Mononuclear cell (primary cell): Measurements from ENCODE around the gene TBX10. TPM values are rescaled to one million over a fixed set of nuclear protein-coding genes. Genes with fewer than 3 reads are reported as not detected.
"Not testable (repeated sequence)": the region's sequence is repeated elsewhere in the genome, so short reads cannot be mapped to it uniquely, and the experiment has no call there.

Experiments used
- H3K27me3 ChIP-seq: 2 replicates; pipeline ENCODE4 v1.6.0; 2011; ENCODE audit warnings: low read length, control low read depth; ENCODE audit not compliant: insufficient read depth
- H3K4me1 ChIP-seq: 2 replicates; pipeline ENCODE4 v1.5.1; 2011; ENCODE audit warnings: mild to moderate bottlenecking, low read length, control low read depth; ENCODE audit not compliant: insufficient read depth
- H3K4me3 ChIP-seq: 2 replicates; pipeline ENCODE4 v1.5.1; 2011; ENCODE audit warnings: mild to moderate bottlenecking, low read length, moderate library complexity
- H3K9me3 ChIP-seq: 2 replicates; pipeline ENCODE4 v1.5.1; 2011; ENCODE audit warnings: low read depth, mild to moderate bottlenecking, control low read depth, low read length
- total RNA-seq: library from RNA; depleted of rRNA; stranded (reverse); fragments of >200 nt; gene quantifications from one replicate; pipeline ENCODE4 v1.2.3, GENCODE V29; 2012

The TBX10 gene
- total RNA-seq, 1 donor, result not detected

DNA sequence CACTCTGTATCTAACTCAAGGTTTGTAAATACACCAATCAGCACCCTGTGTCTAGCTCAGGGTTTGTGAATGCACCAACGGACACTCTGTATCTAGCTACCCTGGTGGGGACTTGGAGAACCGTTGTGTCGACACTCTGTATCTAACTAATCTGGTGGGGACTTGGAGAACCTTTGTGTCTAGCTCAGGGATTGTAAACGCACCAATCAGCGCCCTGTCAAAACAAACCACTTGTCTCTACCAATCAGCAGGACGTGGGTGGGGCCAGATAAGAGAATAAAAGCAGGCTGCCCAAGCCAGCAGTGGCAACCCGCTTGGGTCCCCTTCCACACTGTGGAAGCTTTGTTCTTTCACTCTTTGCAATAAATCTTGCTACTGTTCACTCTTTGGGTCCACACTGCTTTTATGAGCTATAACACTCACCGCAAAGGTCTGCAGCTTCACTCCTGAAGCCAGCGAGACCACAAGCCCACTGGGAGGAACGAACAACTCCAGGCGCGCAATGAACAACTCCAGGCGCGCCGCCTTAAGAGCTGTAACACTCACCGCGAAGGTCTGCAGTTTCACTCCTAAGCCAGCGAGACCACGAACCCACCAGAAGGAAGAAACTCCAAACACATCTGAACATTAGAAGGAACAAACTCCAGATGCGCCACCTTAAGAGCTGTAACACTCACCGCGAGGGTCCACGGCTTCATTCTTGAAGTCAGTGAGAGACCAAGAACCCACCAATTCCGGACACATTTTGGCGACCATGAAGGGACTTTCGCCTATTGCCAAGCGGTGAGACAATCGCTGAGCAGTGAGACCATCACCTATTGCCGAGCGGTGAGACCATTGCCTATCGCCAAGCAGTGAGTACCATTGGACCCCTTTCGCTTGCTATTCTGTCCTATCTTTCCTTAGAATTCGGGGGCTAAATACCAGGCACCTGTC lies 19.6 kb downstream of the TBX10 start:
- H3K9me3 ChIP-seq, H3K27me3 ChIP-seq, H3K4me3 ChIP-seq: not testable (repeated sequence)
- peaks cover 15% of the 10 kb centered on the region for H3K4me1 ChIP-seq

GRCh38 chr11:67618901-67619659 lies 20.5 kb downstream of the TBX10 start:
- not testable (repeated sequence) for H3K27me3 ChIP-seq, H3K4me3 ChIP-seq, H3K9me3 ChIP-seq
- H3K4me1 ChIP-seq, result peaks cover 24% of the 10 kb centered on the region

- H3K27me3 ChIP-seq, result no peaks in the 10 kb centered on the region
- no peak overlapping the region for H3K4me3 ChIP-seq
- H3K4me1 ChIP-seq, result peaks cover 39% of the 10 kb centered on the region
- H3K9me3 ChIP-seq, result no peaks in the 10 kb centered on the region
Measured at GRCh38 chr11:67617243-67617953, 22.2 kb downstream of the TBX10 start.

DNA sequence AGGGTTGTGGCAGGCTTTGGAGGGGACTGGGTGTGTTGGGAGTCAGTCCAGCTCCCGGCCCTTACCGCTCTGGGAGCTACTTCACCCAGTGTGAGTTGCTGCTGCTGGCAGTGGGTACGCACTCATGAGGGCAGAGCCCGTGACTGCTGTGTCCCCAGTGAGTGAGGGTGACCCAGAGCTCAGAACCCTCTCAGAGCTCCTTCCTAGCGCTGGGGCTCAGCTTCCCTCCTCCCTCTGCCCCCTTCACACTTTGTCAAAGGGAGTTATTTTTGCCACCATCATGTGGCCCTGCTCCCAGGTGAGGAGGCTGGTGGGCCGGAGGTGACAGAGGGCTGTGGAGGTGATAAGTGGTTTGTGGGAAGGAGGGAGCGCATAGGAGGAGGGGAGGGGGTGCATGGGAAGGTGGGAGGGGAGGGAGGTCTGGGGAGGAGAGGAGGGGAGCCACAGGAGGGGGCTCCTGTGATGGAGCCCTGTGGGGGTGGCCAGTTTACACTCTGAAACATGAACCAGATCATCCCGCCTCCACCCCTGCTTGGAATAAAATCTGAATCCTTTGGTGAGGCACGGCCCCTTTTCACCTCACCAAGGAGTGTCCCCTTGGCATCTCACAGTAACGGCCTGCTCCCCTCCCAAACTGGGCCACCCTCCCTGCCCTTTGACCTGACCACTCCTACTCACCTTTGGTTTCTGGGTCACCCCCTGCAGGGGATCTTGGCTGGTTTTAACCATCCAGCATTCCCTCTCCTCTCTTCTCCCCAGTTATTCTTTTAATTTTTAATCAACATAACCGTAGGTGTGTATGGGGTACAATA lies 22.9 kb downstream of the TBX10 start:
- Histone ChIP-seq H3K27me3 (no peaks in the 10 kb centered on the region), H3K9me3 (no peaks in the 10 kb centered on the region), H3K4me1 (peaks cover 39% of the 10 kb centered on the region), H3K4me3 (no peak overlapping the region)

DNA sequence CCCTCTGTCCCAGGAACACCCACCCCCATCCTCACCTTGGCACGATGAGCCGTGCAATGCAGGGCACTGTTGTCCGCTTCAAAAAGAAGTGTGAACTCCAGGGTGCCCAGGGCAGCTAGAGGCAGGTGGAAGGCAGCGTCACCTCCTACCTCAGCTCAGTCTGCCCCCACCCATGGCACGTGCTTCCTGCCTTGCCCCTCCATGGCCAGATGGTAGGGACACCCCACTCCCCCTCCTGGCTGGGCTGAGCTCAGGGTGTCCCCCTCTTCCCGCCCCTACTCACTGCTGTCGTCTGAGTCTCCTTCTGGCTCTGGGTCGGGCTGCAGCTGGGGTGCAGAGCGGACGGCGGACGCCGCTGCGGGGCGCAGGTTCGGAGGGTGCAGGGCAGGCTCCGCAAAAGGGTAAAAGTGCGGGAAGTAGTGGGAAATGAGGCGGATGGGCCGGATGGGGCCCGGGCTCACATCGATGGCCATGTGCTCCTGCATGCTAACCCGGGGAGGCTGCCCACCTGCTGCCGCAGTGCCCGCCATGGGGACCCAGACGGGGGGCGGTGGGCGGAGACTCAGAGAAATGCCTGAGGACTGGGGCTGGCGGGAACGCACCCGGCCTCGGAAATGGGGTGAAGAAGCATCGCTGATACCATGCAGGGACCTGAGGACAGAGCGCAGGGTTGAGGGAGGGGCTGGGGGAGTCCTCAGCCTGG lies 23.7 kb downstream of the TBX10 start:
- H3K4me1 ChIP-seq, result peaks cover 39% of the 10 kb centered on the region
- no peak overlapping the region for H3K4me3 ChIP-seq
- no peaks in the 10 kb centered on the region for H3K9me3 ChIP-seq
- H3K27me3 ChIP-seq, result no peaks in the 10 kb centered on the region

GRCh38 chr11:67614730-67615714 lies 24.5 kb downstream of the TBX10 start:
- no peaks in the 10 kb centered on the region for H3K9me3 ChIP-seq

DNA sequence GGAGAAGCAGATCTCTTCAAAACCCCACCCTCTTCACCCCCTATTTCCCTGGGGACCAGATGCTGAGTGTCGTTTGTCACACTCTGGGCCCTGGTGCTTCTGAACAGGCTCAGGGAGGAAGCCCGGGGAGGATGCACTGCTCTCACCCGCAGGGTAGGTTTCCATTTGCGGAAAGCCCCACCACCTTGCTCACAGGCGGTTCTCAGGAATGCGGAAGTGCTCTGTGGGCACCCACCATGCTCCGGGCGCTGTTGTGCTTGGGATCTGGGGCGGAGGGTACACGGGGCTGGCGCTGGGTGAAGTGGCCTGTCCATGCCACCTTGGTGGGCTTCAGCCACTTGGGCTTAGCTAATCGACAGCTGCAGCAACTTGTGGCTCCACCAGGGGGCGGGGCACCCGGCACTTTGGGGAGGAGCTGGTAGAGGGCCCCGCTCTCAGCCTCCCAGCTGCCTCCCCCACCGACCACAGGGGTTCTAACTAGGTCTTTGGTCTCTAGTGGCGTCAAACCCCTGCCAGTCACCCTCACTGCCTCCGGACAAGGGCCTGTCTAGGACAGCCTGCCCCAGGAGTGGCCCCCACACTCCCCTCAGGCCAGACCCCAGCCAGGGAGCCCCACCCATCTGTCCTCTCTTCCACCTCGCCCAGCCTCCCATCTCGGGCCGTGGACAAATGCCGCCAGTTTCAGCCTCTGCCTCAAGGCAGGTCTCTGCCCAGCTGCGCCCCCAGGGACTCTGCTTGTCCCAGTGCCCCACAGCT lies 25.4 kb downstream of the TBX10 start:
- Histone ChIP-seq H3K27me3 (no peaks in the 10 kb centered on the region), H3K4me1 (peaks cover 39% of the 10 kb centered on the region), H3K4me3 (peak overlapping the region; percentile 35), H3K9me3 (no peaks in the 10 kb centered on the region)

More at GRCh38 chr11:67614730-67615714, 24.5 kb downstream of the TBX10 start:
- peaks cover 39% of the 10 kb centered on the region for H3K4me1 ChIP-seq
- no peak overlapping the region for H3K4me3 ChIP-seq
- no peaks in the 10 kb centered on the region for H3K27me3 ChIP-seq

DNA sequence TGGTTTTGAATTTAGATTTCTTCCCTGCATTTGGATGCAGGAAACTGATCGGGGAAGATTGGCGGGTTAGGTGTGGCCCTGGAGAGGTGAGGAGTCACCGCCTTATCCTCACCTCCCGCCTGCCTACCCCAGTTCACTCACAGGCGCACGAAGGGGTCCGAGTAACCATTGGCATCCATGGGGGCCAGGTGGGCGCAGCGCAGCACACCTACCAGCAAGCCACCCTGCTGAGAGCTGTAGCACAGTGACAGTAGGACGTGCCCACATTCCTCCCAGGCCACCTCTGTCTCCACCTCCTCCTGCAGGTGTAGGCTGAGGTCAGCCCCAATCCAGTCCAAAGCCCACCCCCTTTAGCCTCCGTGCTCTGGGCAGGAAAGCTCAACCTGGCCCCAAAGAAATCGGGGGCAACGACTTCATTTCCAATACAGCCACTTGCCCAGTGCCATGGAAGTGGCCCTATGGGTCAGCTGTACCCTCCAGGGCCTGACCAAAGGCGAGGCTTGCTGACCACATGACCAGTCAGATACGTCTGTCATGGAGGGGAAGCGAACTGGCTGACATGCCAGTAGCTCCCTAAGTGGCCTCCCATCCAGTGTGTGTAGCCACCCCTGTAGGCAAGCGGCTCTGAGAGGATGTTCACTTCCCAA lies 26.1 kb downstream of the TBX10 start:
- Histone ChIP-seq H3K9me3 (no peaks in the 10 kb centered on the region), H3K4me1 (peaks cover 39% of the 10 kb centered on the region), H3K27me3 (no peaks in the 10 kb centered on the region), H3K4me3 (no peak overlapping the region)

DNA sequence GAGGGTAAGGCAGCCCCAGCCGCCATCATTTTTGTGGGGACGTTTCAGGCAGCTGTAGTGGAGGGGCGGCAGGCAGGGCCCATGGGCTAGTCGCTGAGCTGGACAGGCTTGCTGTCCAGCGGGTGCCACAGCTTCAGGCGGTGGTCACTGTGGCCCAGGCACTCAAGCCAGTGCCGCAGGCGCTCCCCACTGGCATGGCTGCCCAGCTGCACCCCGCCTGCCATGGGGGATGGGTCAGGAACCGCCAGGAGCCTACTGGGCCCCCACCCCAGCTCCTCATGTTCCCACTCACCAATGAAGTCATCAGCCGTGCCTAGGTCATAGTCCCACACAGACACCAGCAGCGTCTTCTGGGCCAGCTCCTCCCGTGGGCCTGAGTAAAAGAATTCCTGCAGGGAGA lies 26.8 kb downstream of the TBX10 start:
- Histone ChIP-seq H3K9me3 (no peaks in the 10 kb centered on the region), H3K4me3 (no peak overlapping the region), H3K27me3 (no peaks in the 10 kb centered on the region), H3K4me1 (peaks cover 44% of the 10 kb centered on the region)

DNA sequence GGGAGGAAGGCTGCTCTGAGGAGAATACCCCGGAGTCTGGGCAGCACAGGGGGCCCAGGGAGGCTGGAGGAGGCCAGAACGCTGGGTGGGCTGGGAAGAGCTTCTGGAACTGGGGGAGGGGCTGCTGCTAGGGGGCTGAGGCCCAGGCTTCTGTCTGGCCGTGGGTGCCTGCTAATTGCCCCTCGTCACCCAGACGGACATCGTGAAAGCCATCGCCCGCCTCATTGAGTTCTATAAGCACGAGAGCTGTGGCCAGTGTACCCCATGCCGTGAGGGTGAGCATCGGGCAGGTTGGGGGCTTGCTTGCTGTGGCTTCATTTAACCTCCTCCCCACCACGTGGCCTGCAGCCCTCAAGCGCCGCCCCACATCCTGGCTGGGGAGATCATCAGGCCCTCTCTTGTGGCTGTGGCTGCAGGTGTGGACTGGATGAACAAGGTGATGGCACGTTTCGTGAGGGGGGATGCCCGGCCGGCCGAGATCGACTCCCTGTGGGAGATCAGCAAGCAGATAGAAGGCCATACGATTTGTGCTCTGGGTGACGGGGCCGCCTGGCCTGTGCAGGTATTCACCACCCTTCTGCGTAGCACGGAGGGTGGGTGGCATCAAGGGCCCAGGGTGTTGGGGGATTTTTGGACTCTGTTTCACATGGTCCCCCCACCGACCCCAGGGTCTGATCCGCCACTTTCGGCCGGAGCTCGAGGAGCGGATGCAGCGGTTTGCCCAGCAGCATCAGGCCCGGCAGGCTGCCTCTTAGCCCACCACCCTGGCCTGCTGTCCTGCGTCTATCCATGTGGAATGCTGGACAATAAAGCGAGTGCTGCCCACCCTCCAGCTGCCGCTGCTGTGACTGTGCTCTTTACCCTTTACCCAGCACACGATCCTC lies 27.6 kb downstream of the TBX10 start:
- Histone ChIP-seq H3K27me3 (no peaks in the 10 kb centered on the region), H3K4me1 (peaks cover 51% of the 10 kb centered on the region), H3K4me3 (no peak overlapping the region), H3K9me3 (no peaks in the 10 kb centered on the region)

DNA sequence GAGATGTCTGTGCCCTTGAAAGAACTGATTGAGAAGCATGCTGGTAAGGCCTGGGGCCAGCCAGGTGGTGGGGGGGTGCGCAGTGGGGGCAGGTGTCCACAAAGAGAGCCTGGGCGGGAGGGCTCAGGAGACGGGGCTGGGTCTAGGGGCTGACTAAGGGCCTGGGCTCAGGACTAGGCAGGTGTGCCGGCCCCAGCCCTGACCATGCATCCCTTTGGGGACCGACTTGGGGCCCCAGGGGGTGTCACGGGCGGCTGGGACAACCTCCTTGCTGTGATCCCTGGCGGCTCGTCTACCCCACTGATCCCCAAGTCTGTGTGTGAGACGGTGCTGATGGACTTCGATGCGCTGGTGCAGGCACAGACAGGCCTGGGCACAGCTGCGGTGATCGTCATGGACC lies 28.4 kb downstream of the TBX10 start:
- Histone ChIP-seq H3K4me3 (no peak overlapping the region), H3K9me3 (no peaks in the 10 kb centered on the region), H3K27me3 (no peaks in the 10 kb centered on the region), H3K4me1 (peaks cover 53% of the 10 kb centered on the region)
